ENCODE data around the gene ADGRF4. TPM values are rescaled to one million over a fixed set of nuclear protein-coding genes. Genes with fewer than 3 reads are reported as not detected.

Gene ADGRF4
- polyA plus RNA-seq, 1 donor from 2014 or later = not detected

GRCh38 chr6:47701363-47701762 is 3.0 kb downstream of the ADGRF4 start:
- H3K9me2 ChIP-seq (ENCODE audit: insufficient read depth, low read length) = no peaks in the 10 kb centered on the region
- no peaks in the 10 kb centered on the region for H4K20me1 ChIP-seq (ENCODE audit: insufficient read depth)
- H3K4me3 ChIP-seq (ENCODE audit: low read length) = no peak overlapping the region
- H3K9ac ChIP-seq (ENCODE audit: low read length) = no peak overlapping the region
- no peaks in the 10 kb centered on the region for H3K36me3 ChIP-seq (ENCODE audit: insufficient read depth, low read length)
- TF ChIP-seq EP300 (conservative IDR thresholded peaks at IDR 0.05; ENCODE audit: poor library complexity, severe bottlenecking) = no peak
- no peak for TF ChIP-seq RAD21 (conservative IDR thresholded peaks at IDR 0.05)
- no peak for TF ChIP-seq SMC3 (conservative IDR thresholded peaks at IDR 0.05; ENCODE audit: poor library complexity)
- TF ChIP-seq EZH2 (IDR thresholded peaks at IDR 0.05; ENCODE audit: borderline replicate concordance, insufficient read depth, low read length, poor library complexity, severe bottlenecking) = no peak
- TF ChIP-seq POLR2AphosphoS5 (IDR thresholded peaks at IDR 0.05) = no peak
- TF ChIP-seq CTCF (IDR thresholded peaks at IDR 0.05; ENCODE audit: poor library complexity, severe bottlenecking) = no peak
- TF ChIP-seq REST (IDR thresholded peaks at IDR 0.05; ENCODE audit: borderline replicate concordance) = no peak
- TF ChIP-seq TAF1 (IDR thresholded peaks at IDR 0.05; ENCODE audit: low read depth) = no peak
- TF ChIP-seq MXI1 (conservative IDR thresholded peaks at IDR 0.05; ENCODE audit: poor library complexity, severe bottlenecking) = no peak
- H3F3A ChIP-seq (ENCODE audit: insufficient read depth, low read length, poor library complexity, severe bottlenecking) = no peaks in the 10 kb centered on the region
- no peaks in the 10 kb centered on the region for H3K79me2 ChIP-seq (replicated peaks; ENCODE audit: insufficient read depth, low read length)
- H2AFZ ChIP-seq (ENCODE audit: low read depth, low read length) = no peak overlapping the region
- H3K4me2 ChIP-seq (ENCODE audit: low read length) = no peak overlapping the region
- no peak overlapping the region for H3K27ac ChIP-seq (ENCODE audit: low read length)
- no peaks in the 10 kb centered on the region for H3K27me3 ChIP-seq (ENCODE audit: insufficient read depth, low read depth, low read length)
- no peaks in the 10 kb centered on the region for H3K9me3 ChIP-seq (ENCODE audit: low read length)

- TF ChIP-seq RAD21 (conservative IDR thresholded peaks at IDR 0.05) (no peak), REST (IDR thresholded peaks at IDR 0.05; ENCODE audit: borderline replicate concordance) (no peak), MXI1 (conservative IDR thresholded peaks at IDR 0.05; ENCODE audit: poor library complexity, severe bottlenecking) (no peak), POLR2AphosphoS5 (IDR thresholded peaks at IDR 0.05) (no peak), SMC3 (conservative IDR thresholded peaks at IDR 0.05; ENCODE audit: poor library complexity) (no peak), EP300 (conservative IDR thresholded peaks at IDR 0.05; ENCODE audit: poor library complexity, severe bottlenecking) (no peak), EZH2 (IDR thresholded peaks at IDR 0.05; ENCODE audit: borderline replicate concordance, insufficient read depth, low read length, poor library complexity, severe bottlenecking) (no peak), CTCF (IDR thresholded peaks at IDR 0.05; ENCODE audit: poor library complexity, severe bottlenecking) (no peak), TAF1 (IDR thresholded peaks at IDR 0.05; ENCODE audit: low read depth) (no peak)
- H3K9ac ChIP-seq (ENCODE audit: low read length) = no peak overlapping the region
- no peaks in the 10 kb centered on the region for H3K27me3 ChIP-seq (ENCODE audit: insufficient read depth, low read depth, low read length)
- H3K79me2 ChIP-seq (replicated peaks; ENCODE audit: insufficient read depth, low read length) = no peaks in the 10 kb centered on the region
- H2AFZ ChIP-seq (ENCODE audit: low read depth, low read length) = no peak overlapping the region
- no peak overlapping the region for H3K27ac ChIP-seq (ENCODE audit: low read length)
- H3K9me2 ChIP-seq (ENCODE audit: insufficient read depth, low read length) = no peaks in the 10 kb centered on the region
- H3K36me3 ChIP-seq (ENCODE audit: insufficient read depth, low read length) = no peaks in the 10 kb centered on the region
- H3K4me3 ChIP-seq (ENCODE audit: low read length) = no peak overlapping the region
- H3K4me2 ChIP-seq (ENCODE audit: low read length) = no peak overlapping the region
- no peaks in the 10 kb centered on the region for H4K20me1 ChIP-seq (ENCODE audit: insufficient read depth)
- H3K9me3 ChIP-seq (ENCODE audit: low read length) = no peaks in the 10 kb centered on the region
- no peaks in the 10 kb centered on the region for H3F3A ChIP-seq (ENCODE audit: insufficient read depth, low read length, poor library complexity, severe bottlenecking)
Measured at GRCh38 chr6:47709160-47709559, 10.8 kb downstream of the ADGRF4 start.
